Smooth muscle cell (in vitro differentiated cells): ENCODE data around the gene CTSW. TPM values are rescaled to one million over a fixed set of nuclear protein-coding genes. Genes with fewer than 3 reads are reported as not detected.

Source experiments
- DNase-seq: peaks from one replicate; lab custom pipeline; 2025; ENCODE audit not compliant: unreplicated experiment; lab: John Stamatoyannopoulos, UW
- H2AFZ ChIP-seq: fragments of 200-600 bp; sonication (generic); 2 replicates; pipeline ENCODE4 v1.6.0; 2016; ENCODE audit warnings: antibody characterized with exemption, low read depth, mild to moderate bottlenecking
- H3F3A ChIP-seq: fragments of 200-600 bp; sonication (generic); 2 replicates; pipeline ENCODE4 v1.6.0; 2017; ENCODE audit warnings: antibody characterized with exemption, low read depth
- H3K27ac ChIP-seq: fragments of 200-600 bp; sonication (generic); 2 replicates; pipeline ENCODE4 v1.5.1; 2016; ENCODE audit warnings: low read depth, mild to moderate bottlenecking
- H3K27me3 ChIP-seq: fragments of 200-600 bp; sonication (generic); 2 replicates; pipeline ENCODE4 v1.6.1; 2016; ENCODE audit warnings: low read depth, mild to moderate bottlenecking
- H3K36me3 ChIP-seq: fragments of 200-600 bp; sonication (generic); 2 replicates; pipeline ENCODE4 v1.5.1; 2016; ENCODE audit warnings: low read depth
- H3K4me1 ChIP-seq: fragments of 200-600 bp; sonication (generic); 2 replicates; pipeline ENCODE4 v1.5.1; 2016; ENCODE audit warnings: low read depth
- H3K4me2 ChIP-seq: fragments of 200-600 bp; sonication (generic); 2 replicates; pipeline ENCODE4 v1.6.0; 2016; ENCODE audit warnings: mild to moderate bottlenecking
- H3K4me3 ChIP-seq: fragments of 200-600 bp; sonication (generic); 2 replicates; pipeline ENCODE4 v1.5.1; 2016; ENCODE audit warnings: mild to moderate bottlenecking
- H3K79me2 ChIP-seq: fragments of 200-600 bp; sonication (generic); 2 replicates; pipeline ENCODE4 v1.6.0; 2016; ENCODE audit warnings: low read depth, mild to moderate bottlenecking
- H3K9ac ChIP-seq: fragments of 200-600 bp; sonication (generic); 2 replicates; pipeline ENCODE4 v1.6.0; 2016; ENCODE audit warnings: low read depth
- H3K9me3 ChIP-seq: fragments of 200-600 bp; sonication (generic); replicated peaks from 2 replicates; pipeline ENCODE4 v1.5.1; 2016; ENCODE audit warnings: low read depth
- H4K20me1 ChIP-seq: fragments of 200-600 bp; sonication (generic); 2 replicates; pipeline ENCODE4 v1.6.0; 2016; ENCODE audit warnings: low read depth
- CTCF ChIP-seq: fragments of 200-600 bp; sonication (generic); IDR thresholded peaks from 2 replicates; pipeline ENCODE4 v1.5.1; 2017; ENCODE audit warnings: borderline replicate concordance, mild to moderate bottlenecking, antibody characterized with exemption; ENCODE audit not compliant: insufficient read depth, poor library complexity, severe bottlenecking
- WGBS: methylation state at CpG from one replicate; pipeline ENCODE4 v1.1.7; 2016; ENCODE audit warnings: low lambda C conversion rate; 5-methylcytosine and 5-hydroxymethylcytosine counted together
- polyA plus RNA-seq: library from polyadenylated mRNA; unstranded; fragments of >200 nt; fragmentation: Nextera tagmentation; extraction: Ambion mirVana; gene quantifications from 2 replicates; pipeline ENCODE4 v1.2.1, GENCODE V29; 2016
- total RNA-seq: library from RNA; depleted of rRNA; stranded (reverse); fragments of >200 nt; gene quantifications from 2 replicates; pipeline ENCODE4 v1.2.3, GENCODE V29; 2014

CTSW gene
- total and polyA plus RNA-seq, 2 experiments from 2014 or later: not detected

- no peak overlapping the region for H3K9ac ChIP-seq
- no peak overlapping the region for H3K27ac ChIP-seq
- no peak overlapping the region for H3K4me3 ChIP-seq
- H3K4me2 ChIP-seq: no peak overlapping the region
- WGBS: 93% methylated on average over 14 of the region's 14 CpGs
- H2AFZ ChIP-seq: no peak overlapping the region
- TF ChIP-seq CTCF: peak; percentile 51
- H3F3A ChIP-seq: peaks cover 29% of the 10 kb centered on the region
- H3K79me2 ChIP-seq: peaks cover 34% of the 10 kb centered on the region
- H3K27me3 ChIP-seq: no peaks in the 10 kb centered on the region
- no peak for DNase-seq
- peaks cover 56% of the 10 kb centered on the region for H4K20me1 ChIP-seq
- H3K9me3 ChIP-seq: no peaks in the 10 kb centered on the region
- H3K36me3 ChIP-seq: peaks cover 10% of the 10 kb centered on the region
- peaks cover 5% of the 10 kb centered on the region for H3K4me1 ChIP-seq
Measured at GRCh38 chr11:65851083-65851579, 28.5 kb upstream of the CTSW start.

DNA sequence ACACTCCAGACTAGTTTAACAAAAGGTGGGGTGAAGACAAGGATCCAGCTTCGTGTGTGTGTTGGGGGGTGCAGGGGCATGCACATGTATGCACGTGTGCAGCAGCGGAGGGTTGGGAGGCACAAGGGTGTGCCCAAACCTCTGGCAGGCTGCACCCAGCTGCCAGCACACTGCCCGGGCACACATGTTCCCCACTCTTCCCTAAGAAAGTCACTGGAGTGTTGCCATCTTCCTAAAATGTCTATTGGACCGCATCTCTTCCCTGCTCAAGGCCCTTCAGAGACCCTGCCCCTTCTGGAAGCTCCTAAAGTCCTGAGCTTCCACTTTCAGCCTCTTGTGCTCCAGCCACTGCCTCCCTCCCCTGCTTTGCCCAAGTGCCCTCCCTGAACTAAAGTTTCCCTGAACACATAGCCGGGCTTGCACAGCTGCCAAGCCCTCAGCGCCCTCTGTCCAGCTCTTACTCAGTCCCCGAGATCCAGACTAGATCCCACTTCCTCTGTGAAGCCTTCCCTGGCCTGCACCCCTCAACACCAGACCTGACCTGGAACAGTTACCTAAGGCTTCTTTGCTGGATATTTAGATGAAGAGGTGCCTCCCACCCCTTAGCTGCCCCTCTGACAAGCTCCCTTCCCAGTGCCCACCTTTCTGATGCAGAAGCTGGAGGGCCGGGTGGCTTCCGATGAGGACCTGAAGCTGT is 27.7 kb upstream of the CTSW start:
- Histone ChIP-seq H3K36me3 (peaks cover 10% of the 10 kb centered on the region), H3K27me3 (no peaks in the 10 kb centered on the region), H3F3A (peaks cover 30% of the 10 kb centered on the region), H3K27ac (no peak overlapping the region), H3K4me2 (no peak overlapping the region), H3K79me2 (peaks cover 42% of the 10 kb centered on the region), H4K20me1 (peaks cover 64% of the 10 kb centered on the region), H3K4me3 (no peak overlapping the region), H3K9me3 (no peaks in the 10 kb centered on the region), H3K4me1 (peaks cover 8% of the 10 kb centered on the region), H2AFZ (no peak overlapping the region), H3K9ac (no peak overlapping the region)
- TF ChIP-seq CTCF: no peak
- DNase-seq: no peak
- 94% methylated on average over 10 of the region's 10 CpGs for WGBS

- H3K36me3 ChIP-seq: peaks cover 10% of the 10 kb centered on the region
- 98% methylated on average over 25 of the region's 33 CpGs for WGBS
- H3K27ac ChIP-seq: no peak overlapping the region
- no peak overlapping the region for H2AFZ ChIP-seq
- no peak overlapping the region for H3K4me3 ChIP-seq
- H3K4me2 ChIP-seq: no peak overlapping the region
- no peak for DNase-seq
- H3K4me1 ChIP-seq: peaks cover 8% of the 10 kb centered on the region
- TF ChIP-seq CTCF: no peak
- no peak overlapping the region for H3K9ac ChIP-seq
- no peaks in the 10 kb centered on the region for H3K9me3 ChIP-seq
- no peaks in the 10 kb centered on the region for H3K27me3 ChIP-seq
- peaks cover 71% of the 10 kb centered on the region for H4K20me1 ChIP-seq
- H3K79me2 ChIP-seq: peaks cover 49% of the 10 kb centered on the region
- peaks cover 34% of the 10 kb centered on the region for H3F3A ChIP-seq
Measured at GRCh38 chr11:65852508-65853245, 27.0 kb upstream of the CTSW start.
